Measurements from ENCODE around the gene GLRX3.

Gene GLRX3

GRCh38 chr10:130161331-130161730 lies 25.1 kb downstream of the GLRX3 start:
- TF ChIP-seq CEBPB (IDR thresholded peaks at IDR 0.05) (no peak), TEAD4 (IDR thresholded peaks at IDR 0.05) (no peak), RAD21 (IDR thresholded peaks at IDR 0.05; ENCODE audit: low read depth) (no peak), EP300 (IDR thresholded peaks at IDR 0.05; ENCODE audit: borderline replicate concordance) (no peak), TCF12 (IDR thresholded peaks at IDR 0.05; ENCODE audit: low read depth) (no peak), ZBTB7A (IDR thresholded peaks at IDR 0.05; ENCODE audit: low read depth) (no peak), YY1 (IDR thresholded peaks at IDR 0.05; ENCODE audit: low read depth) (no peak), TAF1 (IDR thresholded peaks at IDR 0.05; ENCODE audit: low read depth) (no peak), FOXM1 (IDR thresholded peaks at IDR 0.05; ENCODE audit: borderline replicate concordance, low read depth) (no peak), REST (IDR thresholded peaks at IDR 0.05; ENCODE audit: low read depth) (no peak), USF1 (IDR thresholded peaks at IDR 0.05) (no peak), NFIC (IDR thresholded peaks at IDR 0.05) (no peak)

- TF ChIP-seq TCF12 (IDR thresholded peaks at IDR 0.05; ENCODE audit: low read depth) (no peak), ZBTB7A (IDR thresholded peaks at IDR 0.05; ENCODE audit: low read depth) (no peak), TAF1 (IDR thresholded peaks at IDR 0.05; ENCODE audit: low read depth) (no peak)
Measured at GRCh38 chr10:130167193-130167592, 31.0 kb downstream of the GLRX3 start.

GRCh38 chr10:130167707-130168106 lies 31.5 kb downstream of the GLRX3 start:
- no peak for TF ChIP-seq YY1 (IDR thresholded peaks at IDR 0.05; ENCODE audit: low read depth)
- no peak for TF ChIP-seq ZBTB7A (IDR thresholded peaks at IDR 0.05; ENCODE audit: low read depth)
- no peak for TF ChIP-seq RAD21 (IDR thresholded peaks at IDR 0.05; ENCODE audit: low read depth)
- no peak for TF ChIP-seq TCF12 (IDR thresholded peaks at IDR 0.05; ENCODE audit: low read depth)
- no peak for TF ChIP-seq NFIC (IDR thresholded peaks at IDR 0.05)
- no peak for TF ChIP-seq MAX (IDR thresholded peaks at IDR 0.05)

GRCh38 chr10:130169136-130169859 lies 33.1 kb downstream of the GLRX3 start:
- peak; percentile 76 for TF ChIP-seq NFIC (IDR thresholded peaks at IDR 0.05)
- TF ChIP-seq TEAD4 (IDR thresholded peaks at IDR 0.05), result 0 out of 2 replicates have a peak, but pooled peaks have one; percentile 43
- TF ChIP-seq REST (IDR thresholded peaks at IDR 0.05; ENCODE audit: low read depth), result no peak
- peak; percentile 55; the same call in 1 of the 2 replicates for TF ChIP-seq EP300 (IDR thresholded peaks at IDR 0.05; ENCODE audit: borderline replicate concordance)
- TF ChIP-seq TAF1 (IDR thresholded peaks at IDR 0.05; ENCODE audit: low read depth), result no peak

GRCh38 chr10:130171196-130171595 lies 35.0 kb downstream of the GLRX3 start:
- TF ChIP-seq CREB1 (IDR thresholded peaks at IDR 0.05; ENCODE audit: low read depth), result no peak

GRCh38 chr10:130174328-130174727 lies 38.1 kb downstream of the GLRX3 start:
- TF ChIP-seq MAX (IDR thresholded peaks at IDR 0.05) (no peak), USF1 (IDR thresholded peaks at IDR 0.05) (no peak), CREB1 (IDR thresholded peaks at IDR 0.05; ENCODE audit: low read depth) (no peak), TEAD4 (IDR thresholded peaks at IDR 0.05) (no peak), REST (IDR thresholded peaks at IDR 0.05; ENCODE audit: low read depth) (no peak), TCF12 (IDR thresholded peaks at IDR 0.05; ENCODE audit: low read depth) (no peak), TAF1 (IDR thresholded peaks at IDR 0.05; ENCODE audit: low read depth) (no peak), FOXM1 (IDR thresholded peaks at IDR 0.05; ENCODE audit: borderline replicate concordance, low read depth) (no peak), YY1 (IDR thresholded peaks at IDR 0.05; ENCODE audit: low read depth) (no peak), NFIC (IDR thresholded peaks at IDR 0.05) (no peak), RAD21 (IDR thresholded peaks at IDR 0.05; ENCODE audit: low read depth) (no peak), CEBPB (IDR thresholded peaks at IDR 0.05) (no peak), ZBTB7A (IDR thresholded peaks at IDR 0.05; ENCODE audit: low read depth) (no peak), EGR1 (IDR thresholded peaks at IDR 0.05) (no peak), EP300 (IDR thresholded peaks at IDR 0.05; ENCODE audit: borderline replicate concordance) (no peak)

Data from Ishikawa (cell line).